Vagina (tissue), 2 donors: Measurements from ENCODE around the gene ZNF547.

Source experiments
- POLR2A ChIP-seq, 2 donors: fragments of 450-650 bp; IDR thresholded peaks; one replicate each; pipeline ENCODE4 v1.6.1; 2017; ENCODE audit warnings: antibody characterized with exemption in 2 of 2, mild to moderate bottlenecking in 2 of 2, moderate library complexity in 2 of 2
- POLR2AphosphoS5 ChIP-seq, 2 donors: sonication (generic); formaldehyde crosslinking; IDR thresholded peaks; one replicate each; pipeline ENCODE4 v1.9.0; 2017; ENCODE audit warnings: antibody characterized with exemption in 2 of 2, mild to moderate bottlenecking in 2 of 2, low read depth in 1 of 2; ENCODE audit not compliant: insufficient read depth in 1 of 2
- TF ChIP-seq, protein P1 (sequence below), 3 experiments: fragments of 450-650 bp in 2 of 3; fragments of 200-600 bp in 1 of 3; sonication (generic) in 1 of 3; IDR thresholded peaks; one replicate each; pipeline ENCODE4 v1.5.1; 2017 to 2019; ENCODE audit warnings: antibody characterized with exemption in 3 of 3, mild to moderate bottlenecking in 2 of 3, moderate library complexity in 2 of 3

- TF ChIP-seq POLR2AphosphoS5 (IDR thresholded peaks at IDR 0.05; ENCODE audit: insufficient read depth in 1 of 2, low read depth in 1 of 2), result no peak
- no peak for TF ChIP-seq POLR2A (IDR thresholded peaks at IDR 0.05)
- TF ChIP-seq, protein P1, sequence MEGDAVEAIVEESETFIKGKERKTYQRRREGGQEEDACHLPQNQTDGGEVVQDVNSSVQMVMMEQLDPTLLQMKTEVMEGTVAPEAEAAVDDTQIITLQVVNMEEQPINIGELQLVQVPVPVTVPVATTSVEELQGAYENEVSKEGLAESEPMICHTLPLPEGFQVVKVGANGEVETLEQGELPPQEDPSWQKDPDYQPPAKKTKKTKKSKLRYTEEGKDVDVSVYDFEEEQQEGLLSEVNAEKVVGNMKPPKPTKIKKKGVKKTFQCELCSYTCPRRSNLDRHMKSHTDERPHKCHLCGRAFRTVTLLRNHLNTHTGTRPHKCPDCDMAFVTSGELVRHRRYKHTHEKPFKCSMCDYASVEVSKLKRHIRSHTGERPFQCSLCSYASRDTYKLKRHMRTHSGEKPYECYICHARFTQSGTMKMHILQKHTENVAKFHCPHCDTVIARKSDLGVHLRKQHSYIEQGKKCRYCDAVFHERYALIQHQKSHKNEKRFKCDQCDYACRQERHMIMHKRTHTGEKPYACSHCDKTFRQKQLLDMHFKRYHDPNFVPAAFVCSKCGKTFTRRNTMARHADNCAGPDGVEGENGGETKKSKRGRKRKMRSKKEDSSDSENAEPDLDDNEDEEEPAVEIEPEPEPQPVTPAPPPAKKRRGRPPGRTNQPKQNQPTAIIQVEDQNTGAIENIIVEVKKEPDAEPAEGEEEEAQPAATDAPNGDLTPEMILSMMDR (IDR thresholded peaks at IDR 0.05), result no peak
Measured at GRCh38 chr19:57321116-57321515, 42.2 kb upstream of the ZNF547 start.
